Measurements from ENCODE around the gene VLDLR. TPM values are rescaled to one million over a fixed set of nuclear protein-coding genes. Genes with fewer than 3 reads are reported as not detected.

VLDLR gene
- total and polyA plus RNA-seq, 2 of the 8 experiments (the other 6 are each of a cell fraction or from before 2014, with no cell fraction given), result 24.2 to 49.1 TPM

- TF ChIP-seq, protein P1, sequence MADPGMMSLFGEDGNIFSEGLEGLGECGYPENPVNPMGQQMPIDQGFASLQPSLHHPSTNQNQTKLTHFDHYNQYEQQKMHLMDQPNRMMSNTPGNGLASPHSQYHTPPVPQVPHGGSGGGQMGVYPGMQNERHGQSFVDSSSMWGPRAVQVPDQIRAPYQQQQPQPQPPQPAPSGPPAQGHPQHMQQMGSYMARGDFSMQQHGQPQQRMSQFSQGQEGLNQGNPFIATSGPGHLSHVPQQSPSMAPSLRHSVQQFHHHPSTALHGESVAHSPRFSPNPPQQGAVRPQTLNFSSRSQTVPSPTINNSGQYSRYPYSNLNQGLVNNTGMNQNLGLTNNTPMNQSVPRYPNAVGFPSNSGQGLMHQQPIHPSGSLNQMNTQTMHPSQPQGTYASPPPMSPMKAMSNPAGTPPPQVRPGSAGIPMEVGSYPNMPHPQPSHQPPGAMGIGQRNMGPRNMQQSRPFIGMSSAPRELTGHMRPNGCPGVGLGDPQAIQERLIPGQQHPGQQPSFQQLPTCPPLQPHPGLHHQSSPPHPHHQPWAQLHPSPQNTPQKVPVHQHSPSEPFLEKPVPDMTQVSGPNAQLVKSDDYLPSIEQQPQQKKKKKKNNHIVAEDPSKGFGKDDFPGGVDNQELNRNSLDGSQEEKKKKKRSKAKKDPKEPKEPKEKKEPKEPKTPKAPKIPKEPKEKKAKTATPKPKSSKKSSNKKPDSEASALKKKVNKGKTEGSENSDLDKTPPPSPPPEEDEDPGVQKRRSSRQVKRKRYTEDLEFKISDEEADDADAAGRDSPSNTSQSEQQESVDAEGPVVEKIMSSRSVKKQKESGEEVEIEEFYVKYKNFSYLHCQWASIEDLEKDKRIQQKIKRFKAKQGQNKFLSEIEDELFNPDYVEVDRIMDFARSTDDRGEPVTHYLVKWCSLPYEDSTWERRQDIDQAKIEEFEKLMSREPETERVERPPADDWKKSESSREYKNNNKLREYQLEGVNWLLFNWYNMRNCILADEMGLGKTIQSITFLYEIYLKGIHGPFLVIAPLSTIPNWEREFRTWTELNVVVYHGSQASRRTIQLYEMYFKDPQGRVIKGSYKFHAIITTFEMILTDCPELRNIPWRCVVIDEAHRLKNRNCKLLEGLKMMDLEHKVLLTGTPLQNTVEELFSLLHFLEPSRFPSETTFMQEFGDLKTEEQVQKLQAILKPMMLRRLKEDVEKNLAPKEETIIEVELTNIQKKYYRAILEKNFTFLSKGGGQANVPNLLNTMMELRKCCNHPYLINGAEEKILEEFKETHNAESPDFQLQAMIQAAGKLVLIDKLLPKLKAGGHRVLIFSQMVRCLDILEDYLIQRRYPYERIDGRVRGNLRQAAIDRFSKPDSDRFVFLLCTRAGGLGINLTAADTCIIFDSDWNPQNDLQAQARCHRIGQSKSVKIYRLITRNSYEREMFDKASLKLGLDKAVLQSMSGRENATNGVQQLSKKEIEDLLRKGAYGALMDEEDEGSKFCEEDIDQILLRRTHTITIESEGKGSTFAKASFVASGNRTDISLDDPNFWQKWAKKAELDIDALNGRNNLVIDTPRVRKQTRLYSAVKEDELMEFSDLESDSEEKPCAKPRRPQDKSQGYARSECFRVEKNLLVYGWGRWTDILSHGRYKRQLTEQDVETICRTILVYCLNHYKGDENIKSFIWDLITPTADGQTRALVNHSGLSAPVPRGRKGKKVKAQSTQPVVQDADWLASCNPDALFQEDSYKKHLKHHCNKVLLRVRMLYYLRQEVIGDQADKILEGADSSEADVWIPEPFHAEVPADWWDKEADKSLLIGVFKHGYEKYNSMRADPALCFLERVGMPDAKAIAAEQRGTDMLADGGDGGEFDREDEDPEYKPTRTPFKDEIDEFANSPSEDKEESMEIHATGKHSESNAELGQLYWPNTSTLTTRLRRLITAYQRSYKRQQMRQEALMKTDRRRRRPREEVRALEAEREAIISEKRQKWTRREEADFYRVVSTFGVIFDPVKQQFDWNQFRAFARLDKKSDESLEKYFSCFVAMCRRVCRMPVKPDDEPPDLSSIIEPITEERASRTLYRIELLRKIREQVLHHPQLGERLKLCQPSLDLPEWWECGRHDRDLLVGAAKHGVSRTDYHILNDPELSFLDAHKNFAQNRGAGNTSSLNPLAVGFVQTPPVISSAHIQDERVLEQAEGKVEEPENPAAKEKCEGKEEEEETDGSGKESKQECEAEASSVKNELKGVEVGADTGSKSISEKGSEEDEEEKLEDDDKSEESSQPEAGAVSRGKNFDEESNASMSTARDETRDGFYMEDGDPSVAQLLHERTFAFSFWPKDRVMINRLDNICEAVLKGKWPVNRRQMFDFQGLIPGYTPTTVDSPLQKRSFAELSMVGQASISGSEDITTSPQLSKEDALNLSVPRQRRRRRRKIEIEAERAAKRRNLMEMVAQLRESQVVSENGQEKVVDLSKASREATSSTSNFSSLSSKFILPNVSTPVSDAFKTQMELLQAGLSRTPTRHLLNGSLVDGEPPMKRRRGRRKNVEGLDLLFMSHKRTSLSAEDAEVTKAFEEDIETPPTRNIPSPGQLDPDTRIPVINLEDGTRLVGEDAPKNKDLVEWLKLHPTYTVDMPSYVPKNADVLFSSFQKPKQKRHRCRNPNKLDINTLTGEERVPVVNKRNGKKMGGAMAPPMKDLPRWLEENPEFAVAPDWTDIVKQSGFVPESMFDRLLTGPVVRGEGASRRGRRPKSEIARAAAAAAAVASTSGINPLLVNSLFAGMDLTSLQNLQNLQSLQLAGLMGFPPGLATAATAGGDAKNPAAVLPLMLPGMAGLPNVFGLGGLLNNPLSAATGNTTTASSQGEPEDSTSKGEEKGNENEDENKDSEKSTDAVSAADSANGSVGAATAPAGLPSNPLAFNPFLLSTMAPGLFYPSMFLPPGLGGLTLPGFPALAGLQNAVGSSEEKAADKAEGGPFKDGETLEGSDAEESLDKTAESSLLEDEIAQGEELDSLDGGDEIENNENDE (IDR thresholded peaks at IDR 0.05; ENCODE audit: insufficient replicate concordance, low read length), result no peak
- TF ChIP-seq TBP (IDR thresholded peaks at IDR 0.05; ENCODE audit: low read depth, low read length), result no peak
- TF ChIP-seq RAD21 (IDR thresholded peaks at IDR 0.05 in 1 of 2, conservative IDR thresholded peaks at IDR 0.05 in 1 of 2; ENCODE audit: low read depth in 2 of 2, low read length in 2 of 2), result no peak
- TF ChIP-seq, protein P2, sequence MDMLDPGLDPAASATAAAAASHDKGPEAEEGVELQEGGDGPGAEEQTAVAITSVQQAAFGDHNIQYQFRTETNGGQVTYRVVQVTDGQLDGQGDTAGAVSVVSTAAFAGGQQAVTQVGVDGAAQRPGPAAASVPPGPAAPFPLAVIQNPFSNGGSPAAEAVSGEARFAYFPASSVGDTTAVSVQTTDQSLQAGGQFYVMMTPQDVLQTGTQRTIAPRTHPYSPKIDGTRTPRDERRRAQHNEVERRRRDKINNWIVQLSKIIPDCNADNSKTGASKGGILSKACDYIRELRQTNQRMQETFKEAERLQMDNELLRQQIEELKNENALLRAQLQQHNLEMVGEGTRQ (IDR thresholded peaks at IDR 0.05; ENCODE audit: low read length), result no peak
- TF ChIP-seq TAF1 (IDR thresholded peaks at IDR 0.05; ENCODE audit: low read depth, low read length), result no peak
- TF ChIP-seq YY1 (IDR thresholded peaks at IDR 0.05; ENCODE audit: low read depth, low read length), result no peak
- TF ChIP-seq RNF2 (IDR thresholded peaks at IDR 0.05; ENCODE audit: borderline replicate concordance, low read depth, low read length, missing control alignments, poor library complexity, severe bottlenecking), result no peak
- TF ChIP-seq HDAC2 (IDR thresholded peaks at IDR 0.05; ENCODE audit: borderline replicate concordance in 1 of 2, low read depth in 2 of 2, low read length in 2 of 2), result no peak
- no peak for TF ChIP-seq E2F6 (IDR thresholded peaks at IDR 0.05)
Measured at GRCh38 chr9:2591967-2592366, 29.6 kb upstream of the VLDLR start (continued).
